Peyer's patch (tissue), 4 donors: ENCODE measurements around the gene FGR.

Source experiments
- CTCF ChIP-seq, 6 experiments: fragments of 450-650 bp in 4 of 6; fragments of 200-600 bp in 2 of 6; sonication (generic) in 1 of 6; IDR thresholded peaks; one replicate each; pipeline ENCODE4 v1.5.1; 2017 to 2019; ENCODE audit warnings: antibody characterized with exemption in 6 of 6, mild to moderate bottlenecking in 3 of 6, moderate library complexity in 1 of 6
- POLR2A ChIP-seq, 2 donors: fragments of 450-650 bp; IDR thresholded peaks; one replicate each; pipeline ENCODE4 v1.5.1; 2017; ENCODE audit warnings: antibody characterized with exemption in 2 of 2, mild to moderate bottlenecking in 2 of 2, moderate library complexity in 2 of 2

- TF ChIP-seq POLR2A (IDR thresholded peaks at IDR 0.05) (no peak), CTCF (IDR thresholded peaks at IDR 0.05) (no peak)
Measured at GRCh38 chr1:27664291-27664690, 29.3 kb upstream of the FGR start.
